Measurements from ENCODE around the gene HOXA3.

Gene HOXA3

GRCh38 chr7:27082171-27082570, 70.2 kb downstream of the HOXA3 start:
- no peak for DNase-seq

GRCh38 chr7:27080844-27081436, 71.4 kb downstream of the HOXA3 start:
- DNase-seq = peak; percentile 26

- DNase-seq = no peak
These were observed 73.0 kb downstream of the HOXA3 start for GRCh38 chr7:27079234-27079975.

- DNase-seq = no peak
These were observed 73.7 kb downstream of the HOXA3 start for GRCh38 chr7:27078616-27079233.

- peak; percentile 37 for DNase-seq
These were observed 79.3 kb downstream of the HOXA3 start for GRCh38 chr7:27073076-27073475.

DNA sequence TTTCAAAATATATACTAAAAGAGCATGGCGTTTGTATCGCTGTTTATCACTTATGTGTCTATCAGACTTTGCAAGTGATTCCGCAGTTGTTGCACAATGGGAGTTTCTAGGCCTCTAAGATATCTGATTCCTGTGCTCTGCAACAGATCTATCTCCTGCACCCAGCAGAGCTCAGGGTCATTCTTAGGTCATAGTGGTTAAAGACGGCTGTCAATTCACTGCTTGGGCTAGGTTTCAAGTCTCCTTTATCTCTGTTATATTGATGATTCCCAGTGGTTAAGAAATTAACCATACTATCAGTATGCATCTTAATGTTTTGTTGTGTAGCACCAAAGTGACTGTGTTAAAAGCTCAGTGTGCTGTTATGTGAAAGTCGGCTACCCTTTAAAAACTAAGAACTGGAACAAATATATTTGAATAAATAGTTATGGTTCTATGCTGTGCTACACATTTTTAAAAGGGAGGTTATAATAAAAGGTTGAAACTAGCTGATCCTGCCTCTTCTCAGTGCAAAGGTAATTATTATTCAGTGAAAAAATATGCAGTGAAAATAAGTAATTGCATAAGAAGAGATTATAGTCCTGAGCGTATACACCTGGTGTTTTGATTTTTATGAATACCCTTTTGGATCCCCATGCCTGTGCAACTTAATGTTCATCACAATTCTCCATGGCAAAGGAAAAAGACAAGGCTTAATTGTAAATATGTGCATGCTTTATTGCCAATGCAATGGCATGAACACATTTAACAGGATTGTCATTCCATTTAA, 80.6 kb downstream of the HOXA3 start:
- DNase-seq = no peak

GRCh38 chr7:27068259-27068658, 84.1 kb downstream of the HOXA3 start:
- DNase-seq = no peak

GRCh38 chr7:27066148-27066547, 86.2 kb downstream of the HOXA3 start:
- DNase-seq = no peak

- DNase-seq = no peak
These were observed 86.7 kb downstream of the HOXA3 start for GRCh38 chr7:27065709-27066108.

DNA sequence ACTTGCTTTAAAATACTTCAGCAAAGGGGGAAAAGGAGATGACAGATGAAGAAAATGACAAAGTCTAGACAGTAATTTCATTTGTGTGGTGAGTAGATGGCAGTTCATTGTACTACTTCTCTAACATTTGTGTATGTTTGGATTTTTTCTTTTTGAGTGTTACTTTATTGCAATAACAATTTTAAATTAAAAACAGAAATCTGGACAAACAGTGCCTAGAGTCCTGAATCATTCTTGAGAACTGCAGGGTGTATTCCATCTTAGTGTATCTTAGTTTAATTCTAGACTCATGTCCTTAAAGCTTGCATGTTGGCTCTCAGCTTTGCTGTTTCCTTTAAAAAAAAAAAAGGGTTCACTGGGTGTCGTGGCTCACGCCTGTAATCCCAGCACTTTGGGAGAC, 87.7 kb downstream of the HOXA3 start:
- no peak for DNase-seq

- DNase-seq = no peak
These were observed 88.2 kb downstream of the HOXA3 start for GRCh38 chr7:27064159-27064558.

GRCh38 chr7:27062946-27063345, 89.4 kb downstream of the HOXA3 start:
- no peak for DNase-seq
